K562 (cell line): ENCODE measurements around the gene MSANTD4.

Experiments
- ATF3 ChIP-seq, 2 experiments: fragments of 450-650 bp in 1 of 2; sonication (generic) in 1 of 2; formaldehyde crosslinking in 1 of 2; IDR thresholded peaks in 1 of 2; conservative IDR thresholded peaks in 1 of 2; 2 replicates each; pipeline versions ENCODE4 v1.6.1 to v1.8.1; 2016 to 2023; ENCODE audit warnings: mild to moderate bottlenecking in 2 of 2, moderate library complexity in 2 of 2, inconsistent platforms in 1 of 2, missing genetic modification reagents in 1 of 2
- EZH2 ChIP-seq: IDR thresholded peaks from 2 replicates; pipeline ENCODE4 v1.6.1; 2012; ENCODE audit warnings: low read depth, mild to moderate bottlenecking, inconsistent platforms, low read length, borderline replicate concordance
- MTA3 ChIP-seq: fragments of 450-650 bp; formaldehyde crosslinking; IDR thresholded peaks from 2 replicates; pipeline ENCODE4 v1.6.1; 2017; ENCODE audit warnings: mild to moderate bottlenecking, borderline replicate concordance
- NR1H2 ChIP-seq: sonication (generic); formaldehyde crosslinking; IDR thresholded peaks from 2 replicates; pipeline ENCODE4 v1.4.0; 2020; ENCODE audit warnings: mild to moderate bottlenecking, missing genetic modification reagents
- PHF8 ChIP-seq: fragments of 200-600 bp; sonication (generic); IDR thresholded peaks from 2 replicates; pipeline ENCODE4 v1.6.1; 2012; ENCODE audit warnings: mixed run types, mild to moderate bottlenecking, inconsistent platforms, low read length, moderate library complexity, borderline replicate concordance
- TAF15 ChIP-seq: fragments of 200-400 bp; formaldehyde crosslinking; IDR thresholded peaks from 2 replicates; pipeline ENCODE4 v1.6.1; 2017; ENCODE audit warnings: mild to moderate bottlenecking, low read depth, low read length, moderate library complexity
- ZNF274 ChIP-seq: IDR thresholded peaks from 2 replicates; pipeline ENCODE4 v1.6.1; 2011; ENCODE audit warnings: low read depth, mild to moderate bottlenecking, low read length, moderate library complexity, borderline replicate concordance
- TF ChIP-seq, protein P1 (sequence below): sonication (generic); formaldehyde crosslinking; IDR thresholded peaks from 2 replicates; pipeline ENCODE4 v1.8.0; 2022; ENCODE audit warnings: mild to moderate bottlenecking, missing genetic modification reagents
- TF ChIP-seq, protein P2 (sequence below): fragments of 250-450 bp; sonication (Bioruptor Pico); IDR thresholded peaks from 2 replicates; pipeline ENCODE4 v1.5.0; 2020; ENCODE audit warnings: mild to moderate bottlenecking, borderline replicate concordance

DNA sequence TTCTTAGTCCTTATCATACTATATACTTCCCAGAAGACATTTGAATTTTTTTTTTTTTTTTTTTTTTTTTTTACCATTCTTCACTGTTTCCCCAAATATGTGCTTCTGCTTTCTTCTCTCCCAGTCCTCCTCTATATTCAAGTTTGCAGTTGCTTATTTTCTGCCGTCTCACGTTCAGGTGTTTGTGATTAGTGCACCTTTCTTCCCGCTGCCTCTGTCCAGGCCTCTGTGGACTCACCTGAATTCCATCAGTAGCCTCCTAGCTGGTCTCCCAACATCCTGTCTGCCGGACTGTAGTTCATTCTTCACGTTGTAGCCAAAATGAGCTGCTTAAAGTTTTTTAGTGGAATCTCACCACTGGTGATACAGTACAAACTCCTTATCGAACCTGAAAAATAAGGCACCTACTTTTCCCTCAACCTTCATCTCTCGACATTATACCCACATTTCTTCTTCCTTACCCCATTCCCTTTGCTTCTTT lies 795 bp upstream of the MSANTD4 start:
- no peak for TF ChIP-seq NR1H2
- TF ChIP-seq, protein P1, sequence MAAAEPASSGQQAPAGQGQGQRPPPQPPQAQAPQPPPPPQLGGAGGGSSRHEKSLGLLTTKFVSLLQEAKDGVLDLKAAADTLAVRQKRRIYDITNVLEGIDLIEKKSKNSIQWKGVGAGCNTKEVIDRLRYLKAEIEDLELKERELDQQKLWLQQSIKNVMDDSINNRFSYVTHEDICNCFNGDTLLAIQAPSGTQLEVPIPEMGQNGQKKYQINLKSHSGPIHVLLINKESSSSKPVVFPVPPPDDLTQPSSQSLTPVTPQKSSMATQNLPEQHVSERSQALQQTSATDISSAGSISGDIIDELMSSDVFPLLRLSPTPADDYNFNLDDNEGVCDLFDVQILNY, result no peak
- TF ChIP-seq, protein P2, sequence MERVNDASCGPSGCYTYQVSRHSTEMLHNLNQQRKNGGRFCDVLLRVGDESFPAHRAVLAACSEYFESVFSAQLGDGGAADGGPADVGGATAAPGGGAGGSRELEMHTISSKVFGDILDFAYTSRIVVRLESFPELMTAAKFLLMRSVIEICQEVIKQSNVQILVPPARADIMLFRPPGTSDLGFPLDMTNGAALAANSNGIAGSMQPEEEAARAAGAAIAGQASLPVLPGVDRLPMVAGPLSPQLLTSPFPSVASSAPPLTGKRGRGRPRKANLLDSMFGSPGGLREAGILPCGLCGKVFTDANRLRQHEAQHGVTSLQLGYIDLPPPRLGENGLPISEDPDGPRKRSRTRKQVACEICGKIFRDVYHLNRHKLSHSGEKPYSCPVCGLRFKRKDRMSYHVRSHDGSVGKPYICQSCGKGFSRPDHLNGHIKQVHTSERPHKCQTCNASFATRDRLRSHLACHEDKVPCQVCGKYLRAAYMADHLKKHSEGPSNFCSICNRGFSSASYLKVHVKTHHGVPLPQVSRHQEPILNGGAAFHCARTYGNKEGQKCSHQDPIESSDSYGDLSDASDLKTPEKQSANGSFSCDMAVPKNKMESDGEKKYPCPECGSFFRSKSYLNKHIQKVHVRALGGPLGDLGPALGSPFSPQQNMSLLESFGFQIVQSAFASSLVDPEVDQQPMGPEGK (CRISPR knock-in tag), result no peak
- no peak for TF ChIP-seq ZNF274
- TF ChIP-seq EZH2, result no peak
- no peak for TF ChIP-seq MTA3
- TF ChIP-seq ATF3 (IDR thresholded peaks at IDR 0.05), result no peak
- TF ChIP-seq ATF3 (CRISPR knock-in tag; conservative IDR thresholded peaks at IDR 0.05), result no peak
- no peak for TF ChIP-seq TAF15
- no peak for TF ChIP-seq PHF8
